IMR-90 (cell line): ENCODE data around the gene ZNF470. TPM values are rescaled to one million over a fixed set of nuclear protein-coding genes. Genes with fewer than 3 reads are reported as not detected.

Source experiments
- ATAC-seq: fragments of 200-7000 bp; cut with Tn5 transposase; 2 replicates; pipeline ENCODE4 v1.9.1; 2020; ENCODE audit warnings: low read depth, mild to moderate bottlenecking, moderate library complexity
- BruUV-seq: library from RNA; stranded (reverse); fragments of 400-500 nt; replicated peaks from 2 replicates; lab custom pipeline; 2021; lab: Mats Ljungman, UMichigan
- CTCF ChIA-PET: fragments of 300-600 bp; formaldehyde crosslinking; extraction: SDS; loops from one replicate; lab custom pipeline; 2021; ENCODE audit warnings: antibody characterized with exemption; lab: Yijun Ruan, JAX
- POLR2A ChIA-PET: fragments of 300-600 bp; sonication (Branson Sonifier 250); formaldehyde crosslinking; loops from one replicate; lab custom pipeline; 2022; ENCODE audit warnings: antibody characterized with exemption; ENCODE audit not compliant: unreplicated experiment; lab: Charles Lee
- DNase-seq: peaks from one replicate; pipeline ENCODE4 v3.0.0; 2013
- H2AFZ ChIP-seq: replicated peaks from 2 replicates; pipeline ENCODE3; 2013; ENCODE audit warnings: low read length, mild to moderate bottlenecking; ENCODE audit not compliant: poor library complexity
- H2AK5ac ChIP-seq: 2 replicates; pipeline ENCODE4 v1.6.1; 2013; ENCODE audit warnings: low read depth, low read length, inconsistent platforms
- H2AK9ac ChIP-seq: replicated peaks from 2 replicates; pipeline ENCODE3; 2013; ENCODE audit warnings: mild to moderate bottlenecking, low read depth, low read length, moderate library complexity; ENCODE audit not compliant: poor library complexity
- H2BK120ac ChIP-seq: 2 replicates; pipeline ENCODE4 v1.6.1; 2013; ENCODE audit warnings: low read depth, low read length, inconsistent platforms
- H2BK15ac ChIP-seq: 3 replicates; pipeline ENCODE4 v1.6.1; 2013; ENCODE audit warnings: low read depth, low read length, inconsistent platforms
- H2BK20ac ChIP-seq: 2 replicates; pipeline ENCODE4 v1.6.1; 2013; ENCODE audit warnings: low read depth, mild to moderate bottlenecking, inconsistent platforms, low read length, moderate library complexity
- H2BK5ac ChIP-seq: 2 replicates; pipeline ENCODE4 v1.6.1; 2013; ENCODE audit warnings: mild to moderate bottlenecking, low read depth, low read length, inconsistent platforms; ENCODE audit not compliant: poor library complexity, severe bottlenecking
- H3K14ac ChIP-seq: replicated peaks from 2 replicates; pipeline ENCODE4 v1.6.1; 2013; ENCODE audit warnings: low read depth, low read length, inconsistent platforms
- H3K18ac ChIP-seq: 2 replicates; pipeline ENCODE4 v1.6.1; 2013; ENCODE audit warnings: low read depth, low read length, control low read depth
- H3K23ac ChIP-seq: 2 replicates; pipeline ENCODE4 v1.6.1; 2013; ENCODE audit warnings: low read depth, low read length, inconsistent platforms
- H3K27ac ChIP-seq: 2 replicates; pipeline ENCODE4 v1.5.1; 2013; ENCODE audit warnings: mild to moderate bottlenecking, control low read depth, low read length; ENCODE audit not compliant: insufficient read depth
- H3K27me3 ChIP-seq: 2 replicates; pipeline ENCODE4 v1.6.1; 2013; ENCODE audit warnings: low read length; ENCODE audit not compliant: control insufficient read depth, insufficient read depth
- H3K36me3 ChIP-seq: 2 replicates; pipeline ENCODE4 v1.6.1; 2013; ENCODE audit warnings: low read length, mixed read lengths; ENCODE audit not compliant: control insufficient read depth, insufficient read depth
- H3K4ac ChIP-seq: 2 replicates; pipeline ENCODE4 v1.6.1; 2013; ENCODE audit warnings: low read depth, low read length, inconsistent platforms
- H3K4me1 ChIP-seq: 2 replicates; pipeline ENCODE4 v1.6.1; 2013; ENCODE audit warnings: low read length, mixed read lengths; ENCODE audit not compliant: control insufficient read depth, insufficient read depth
- H3K4me2 ChIP-seq: 2 replicates; pipeline ENCODE4 v1.6.1; 2013; ENCODE audit warnings: low read depth, mild to moderate bottlenecking, control low read depth, low read length, moderate library complexity
- H3K4me3 ChIP-seq: 2 replicates; pipeline ENCODE4 v1.5.1; 2013; ENCODE audit warnings: low read depth, mild to moderate bottlenecking, control low read depth, low read length, moderate library complexity; ENCODE audit not compliant: insufficient read depth
- H3K56ac ChIP-seq: 2 replicates; pipeline ENCODE4 v1.6.1; 2013; ENCODE audit warnings: low read length, inconsistent platforms; ENCODE audit not compliant: insufficient read depth; ENCODE audit errors: extremely low read depth
- H3K79me1 ChIP-seq, 2 experiments: 2 replicates each; pipeline ENCODE4 v1.6.1; 2013; ENCODE audit warnings: low read length in 2 of 2, inconsistent platforms in 1 of 2, low read depth in 1 of 2
- H3K9ac ChIP-seq: 2 replicates; pipeline ENCODE4 v1.6.1; 2013; ENCODE audit warnings: low read depth, low read length, control low read depth
- H3K9me1 ChIP-seq: 2 replicates; pipeline ENCODE4 v1.6.1; 2013; ENCODE audit warnings: low read length, inconsistent platforms; ENCODE audit not compliant: insufficient read depth
- H3K9me3 ChIP-seq: 2 replicates; pipeline ENCODE4 v1.6.1; 2013; ENCODE audit warnings: low read length; ENCODE audit not compliant: control insufficient read depth, insufficient read depth
- H4K20me1 ChIP-seq: 2 replicates; pipeline ENCODE4 v1.6.1; 2013; ENCODE audit warnings: low read length, inconsistent platforms; ENCODE audit not compliant: insufficient read depth
- H4K5ac ChIP-seq: 2 replicates; pipeline ENCODE4 v1.6.1; 2013; ENCODE audit warnings: mild to moderate bottlenecking, low read depth, low read length, control low read depth
- H4K8ac ChIP-seq, 2 experiments: 2 replicates each; pipeline ENCODE4 v1.6.1; 2013; ENCODE audit warnings: low read depth in 2 of 2, low read length in 2 of 2, control low read depth in 1 of 2, inconsistent platforms in 1 of 2
- H4K91ac ChIP-seq: 2 replicates; pipeline ENCODE4 v1.6.1; 2013; ENCODE audit warnings: low read depth, low read length, inconsistent platforms; ENCODE audit not compliant: insufficient read depth
- CTCF ChIP-seq: conservative IDR thresholded peaks from 2 replicates; pipeline ENCODE4 v1.5.1; 2012; ENCODE audit warnings: mild to moderate bottlenecking, low read depth, low read length, improper control_type of control experiment
- MAZ ChIP-seq: IDR thresholded peaks from 2 replicates; pipeline ENCODE4 v1.6.1; 2012; ENCODE audit warnings: low read depth, mild to moderate bottlenecking, low read length, improper control_type of control experiment, moderate library complexity, borderline replicate concordance
- NFE2L2 ChIP-seq: fragments of 150-350 bp; IDR thresholded peaks from 2 replicates; pipeline ENCODE4 v1.6.1; 2016; ENCODE audit warnings: low read depth, mild to moderate bottlenecking, low read length
- RAD21 ChIP-seq: IDR thresholded peaks from 2 replicates; pipeline ENCODE4 v1.6.1; 2012; ENCODE audit warnings: low read length, improper control_type of control experiment
- WGBS, 2 experiments: methylation state at CpG; one replicate each; pipeline versions ENCODE4 v1.1.5 to v1.1.7; 2013; ENCODE audit warnings: missing lambda C conversion rate in 2 of 2; ENCODE audit not compliant: insufficient read length in 1 of 2; ENCODE audit errors: extremely low coverage in 2 of 2; 5-methylcytosine and 5-hydroxymethylcytosine counted together
- dilution Hi-C: fragments of 300-500 bp; cut with HindIII; formaldehyde crosslinking; loops from one replicate; pipeline ENCODE4 v1.14.3; 2018; ENCODE audit warnings: low sequenced_read_pairs; ENCODE audit not compliant: unreplicated experiment
- in situ Hi-C: fragments of 300-500 bp; cut with MboI; formaldehyde crosslinking; loops from 3 replicates; pipeline ENCODE4 v1.14.3; 2019; ENCODE audit warnings: low sequenced_read_pairs, inconsistent platforms, mixed read lengths
- intact Hi-C: fragments of 100-400 bp; cut with micrococcal nuclease; formaldehyde crosslinking; loops from 2 replicates; pipeline ENCODE4 v1.10.0; 2022
- polyA plus RNA-seq, 3 experiments: library from polyadenylated mRNA; depleted of rRNA; stranded (reverse); fragments of >200 nt; gene quantifications; 2 replicates each; pipeline ENCODE4 v1.2.3, GENCODE V29; 2012; ENCODE audit warnings: low replicate concordance in 1 of 3
- total RNA-seq: library from RNA; depleted of rRNA; stranded (reverse); fragments of >200 nt; gene quantifications from 2 replicates; pipeline ENCODE4 v1.2.3, GENCODE V29; 2012

ZNF470 gene
- total and polyA plus RNA-seq, 2 of the 4 experiments (the other 2 are of a cell fraction), result 1.7 to 3.8 TPM

GRCh38 chr19:56538254-56538760 lies 29.0 kb upstream of the ZNF470 start:
- BruUV-seq, result no TSS peak
- Histone ChIP-seq H4K91ac (peak overlapping the region; percentile 95), H3K14ac (peak overlapping the region; percentile 92; the same call in 1 of the 2 replicates), H3K4me3 (peak overlapping the region; percentile 94), H3K9me3 (peaks cover 37% of the 10 kb centered on the region), H3K4me2 (peak overlapping the region; percentile 73), H2AFZ (peak overlapping the region; percentile 100), H3K4me1 (peaks cover 2% of the 10 kb centered on the region; the same call in 1 of the 2 replicates), H2BK15ac (no peak overlapping the region), H2AK5ac (no peak overlapping the region), H3K56ac (0 out of 2 replicates have a peak overlapping the region, but pooled peaks have one; percentile 54), H3K9me1 (no peaks in the 10 kb centered on the region), H4K5ac (peak overlapping the region; percentile 95), H2BK20ac (peak overlapping the region; percentile 80), H3K79me1 (peaks cover 7 to 17% of the 10 kb centered on the region in 2 experiments; a peak in 3 of 4 replicates), H3K36me3 (peaks cover 18% of the 10 kb centered on the region), H3K18ac (peak overlapping the region; percentile 95), H3K23ac (peak overlapping the region; percentile 96; the same call in 1 of the 2 replicates), H3K27ac (peak overlapping the region; percentile 100), H3K4ac (peak overlapping the region; percentile 98), H2BK120ac (peak overlapping the region; percentile 99), H4K8ac (peak overlapping the region; percentile 62 to 99), H3K27me3 (no peaks in the 10 kb centered on the region), H4K20me1 (no peaks in the 10 kb centered on the region), H2AK9ac (peak overlapping the region; percentile 86), H2BK5ac (peak overlapping the region; percentile 98), H3K9ac (peak overlapping the region; percentile 96)
- ChIA-PET CTCF (no interaction called here), POLR2A (no interaction called here)
- ATAC-seq, result peak; percentile 96
- WGBS, 2 experiments, result 0% methylated on average over 1 of the region's 46 CpGs; no CpG with 5 or more reads in 1 of the 2 experiments
- intact Hi-C loops, result loop anchor here (1.0 to 5.0 kb wide), 4 partner anchors 29 to 136 kb away; partner anchors contain the start of genes ZNF470, ZNF583 and ZNF71
- dilution Hi-C loops, result no loop called here
- TF ChIP-seq NFE2L2 (no peak), MAZ (peak; percentile 46; the same call in 1 of the 2 replicates), RAD21 (no peak), CTCF (no peak)
- in situ Hi-C loops, result no loop called here
- DNase-seq, result peak; percentile 85
